ENCODE results near the gene TBCA.

GRCh38 chr5:77645995-77646639 is 130.0 kb downstream of the TBCA start:
- TF ChIP-seq EZH2phosphoT487 (IDR thresholded peaks at IDR 0.05; ENCODE audit: insufficient read depth, low read depth) (no peak), EZH2 (IDR thresholded peaks at IDR 0.05; ENCODE audit: insufficient read depth, poor library complexity, severe bottlenecking) (peak; percentile 61)

All from GM23248 (cell line).